H1 (cell line): ENCODE measurements around the gene NEDD9. TPM values are rescaled to one million over a fixed set of nuclear protein-coding genes. Genes with fewer than 3 reads are reported as not detected.

Source experiments
- CTCF ChIA-PET: fragments of 300-600 bp; sonication (Branson Sonifier 250); formaldehyde crosslinking; loops from one replicate; lab custom pipeline; 2021; ENCODE audit not compliant: partially characterized antibody; lab: Charles Lee
- POLR2A ChIA-PET: fragments of 300-600 bp; sonication (Branson Sonifier 250); formaldehyde crosslinking; loops from one replicate; lab custom pipeline; 2021; ENCODE audit warnings: inconsistent platforms; ENCODE audit not compliant: partially characterized antibody; lab: Charles Lee
- DNase-seq, 2 experiments: peaks; one replicate each; pipeline versions ENCODE4 v3.0.0 to v3.0.0-alpha.2; 2010 to 2022; ENCODE audit warnings: low spot score in 2 of 2, low read depth in 1 of 2, mixed read lengths in 1 of 2
- FAIRE-seq: peaks from 2 replicates; lab custom pipeline; 2011; peaks lifted over from hg19 to GRCh38; lab: Jason Lieb, UNC
- H2AFZ ChIP-seq: 2 replicates; pipeline ENCODE4 v1.8.1; 2012; ENCODE audit warnings: low read length, inconsistent platforms
- H2AK5ac ChIP-seq: 2 replicates; pipeline ENCODE4 v1.6.1; 2013; ENCODE audit warnings: low read depth, low read length
- H2BK120ac ChIP-seq: replicated peaks from 2 replicates; pipeline ENCODE3; 2013; ENCODE audit warnings: low read depth, low read length, inconsistent platforms
- H2BK12ac ChIP-seq: 2 replicates; pipeline ENCODE4 v1.6.1; 2013; ENCODE audit warnings: low read depth, low read length
- H2BK15ac ChIP-seq: 2 replicates; pipeline ENCODE4 v1.6.1; 2013; ENCODE audit warnings: low read length
- H2BK20ac ChIP-seq: 2 replicates; pipeline ENCODE4 v1.6.1; 2013; ENCODE audit warnings: low read length
- H2BK5ac ChIP-seq: 2 replicates; pipeline ENCODE4 v1.6.1; 2013; ENCODE audit warnings: low read depth, low read length
- H3K14ac ChIP-seq: 2 replicates; pipeline ENCODE4 v1.6.1; 2013; ENCODE audit warnings: inconsistent platforms; ENCODE audit not compliant: insufficient read length
- H3K18ac ChIP-seq: 2 replicates; pipeline ENCODE4 v1.6.1; 2013; ENCODE audit warnings: low read length; ENCODE audit errors: extremely low read depth
- H3K23ac ChIP-seq: 2 replicates; pipeline ENCODE4 v1.6.1; 2013; ENCODE audit warnings: inconsistent platforms; ENCODE audit not compliant: insufficient read length
- H3K23me2 ChIP-seq: 2 replicates; pipeline ENCODE4 v1.6.1; 2013; ENCODE audit warnings: low read depth, low read length
- H3K27ac ChIP-seq: 2 replicates; pipeline ENCODE4 v1.6.1; 2011; ENCODE audit warnings: low read depth, low read length, inconsistent platforms
- H3K27me3 ChIP-seq, 4 experiments: replicated peaks in 1 of 4; 1 replicate in 1 of 4; 2 replicates in 3 of 4; pipeline versions ENCODE4 v1.6.1 to v1.8.1; 2011 to 2013; ENCODE audit warnings: low read length in 3 of 4, mild to moderate bottlenecking in 3 of 4, inconsistent platforms in 2 of 4, mixed read lengths in 2 of 4, moderate library complexity in 1 of 4; ENCODE audit not compliant: control insufficient read depth in 3 of 4, insufficient read depth in 3 of 4; ENCODE audit errors: extremely low read depth in 1 of 4
- H3K36me3 ChIP-seq, 4 experiments: 2 replicates each; pipeline versions ENCODE4 v1.6.1 to v1.8.1; 2011 to 2013; ENCODE audit warnings: mild to moderate bottlenecking in 4 of 4, low read length in 3 of 4, moderate library complexity in 2 of 4, control low read depth in 1 of 4, inconsistent platforms in 1 of 4; ENCODE audit not compliant: insufficient read depth in 4 of 4, control insufficient read depth in 2 of 4
- H3K4ac ChIP-seq: replicated peaks from 2 replicates; pipeline ENCODE3; 2013; ENCODE audit warnings: low read length, low read depth, mixed read lengths, inconsistent platforms; ENCODE audit not compliant: insufficient read length
- H3K4me1 ChIP-seq, 4 experiments: replicated peaks in 1 of 4; 1 replicate in 1 of 4; 2 replicates in 3 of 4; pipeline versions ENCODE4 v1.6.1 to v1.8.1; 2011 to 2013; ENCODE audit warnings: low read length in 3 of 4, inconsistent platforms in 2 of 4, mixed read lengths in 1 of 4; ENCODE audit not compliant: insufficient read depth in 4 of 4, control insufficient read depth in 3 of 4
- H3K4me2 ChIP-seq, 2 experiments: 2 replicates each; pipeline versions ENCODE4 v1.6.1 to v1.8.1; 2011 to 2013; ENCODE audit warnings: low read depth in 2 of 2, low read length in 2 of 2, control low read depth in 1 of 2, inconsistent platforms in 1 of 2, mild to moderate bottlenecking in 1 of 2; ENCODE audit not compliant: insufficient read depth in 1 of 2
- H3K4me3 ChIP-seq, 4 experiments: fragments of 200-600, 300-600 bp in 1 of 4; sonication (generic), shearing (Covaris generic), sonication (Bioruptor Twin) in 1 of 4; 2 replicates each; pipeline versions ENCODE4 v1.5.1 to v1.8.1; 2011 to 2016; ENCODE audit warnings: low read length in 4 of 4, low read depth in 3 of 4, control low read depth in 2 of 4, inconsistent platforms in 2 of 4, mild to moderate bottlenecking in 2 of 4, mixed read lengths in 1 of 4, moderate library complexity in 1 of 4; ENCODE audit not compliant: insufficient read depth in 2 of 4; ENCODE audit errors: extremely low read depth in 1 of 4
- H3K56ac ChIP-seq: replicated peaks from 2 replicates; pipeline ENCODE3; 2013; ENCODE audit warnings: low read depth, mild to moderate bottlenecking, mixed read lengths, low read length, inconsistent platforms; ENCODE audit not compliant: insufficient read length
- H3K79me1 ChIP-seq: 2 replicates; pipeline ENCODE4 v1.6.1; 2013; ENCODE audit warnings: low read depth, low read length, control low read depth
- H3K79me2 ChIP-seq, 2 experiments: 2 replicates each; pipeline versions ENCODE4 v1.6.1 to v1.8.1; 2012 to 2013; ENCODE audit warnings: low read length in 2 of 2, mild to moderate bottlenecking in 2 of 2, inconsistent platforms in 1 of 2; ENCODE audit not compliant: insufficient read depth in 2 of 2, control insufficient read depth in 1 of 2
- H3K9ac ChIP-seq, 4 experiments: replicated peaks in 1 of 4; 1 replicate in 1 of 4; 2 replicates in 3 of 4; pipeline versions ENCODE4 v1.6.1 to v1.8.1; 2011 to 2013; ENCODE audit warnings: low read depth in 3 of 4, low read length in 3 of 4, control low read depth in 2 of 4, mild to moderate bottlenecking in 2 of 4, moderate library complexity in 2 of 4, inconsistent platforms in 1 of 4; ENCODE audit errors: extremely low read depth in 1 of 4
- H3K9me3 ChIP-seq, 2 experiments: 2 replicates each; pipeline versions ENCODE4 v1.6.1 to v1.8.1; 2012 to 2013; ENCODE audit warnings: mild to moderate bottlenecking in 2 of 2, moderate library complexity in 2 of 2, control low read depth in 1 of 2, inconsistent platforms in 1 of 2, low read depth in 1 of 2, low read length in 1 of 2, mixed read lengths in 1 of 2; ENCODE audit not compliant: insufficient read depth in 2 of 2
- H4K20me1 ChIP-seq, 2 experiments: replicated peaks in 1 of 2; 2 replicates each; pipeline versions ENCODE3 to v1.8.1; 2011 to 2013; ENCODE audit warnings: inconsistent platforms in 2 of 2, low read length in 2 of 2, mild to moderate bottlenecking in 1 of 2; ENCODE audit not compliant: insufficient read depth in 2 of 2, control insufficient read depth in 1 of 2
- H4K5ac ChIP-seq: 2 replicates; pipeline ENCODE4 v1.6.1; 2013; ENCODE audit warnings: low read length, low read depth, mixed read lengths, inconsistent platforms; ENCODE audit not compliant: insufficient read length
- H4K8ac ChIP-seq: 2 replicates; pipeline ENCODE4 v1.8.0; 2013; ENCODE audit warnings: mild to moderate bottlenecking, moderate library complexity, low read length, inconsistent platforms; ENCODE audit not compliant: insufficient read depth; ENCODE audit errors: extremely low read depth
- H4K91ac ChIP-seq: replicated peaks from 2 replicates; pipeline ENCODE3; 2013; ENCODE audit warnings: low read length, mixed read lengths, inconsistent platforms; ENCODE audit not compliant: insufficient read length
- BCL11A ChIP-seq, 2 experiments: IDR thresholded peaks; one replicate each; pipeline ENCODE4 v1.6.1; 2011; ENCODE audit warnings: low read depth in 2 of 2, low read length in 2 of 2, mild to moderate bottlenecking in 2 of 2
- CEBPB ChIP-seq: IDR thresholded peaks from 2 replicates; pipeline ENCODE4 v1.6.1; 2012; ENCODE audit warnings: low read depth, low read length
- CHD1 ChIP-seq: IDR thresholded peaks from 2 replicates; pipeline ENCODE4 v1.6.1; 2012; ENCODE audit warnings: low read depth, low read length, improper control_type of control experiment
- HDAC2 ChIP-seq, 2 experiments: fragments of 300-600 bp in 1 of 2; sonication (generic) in 1 of 2; IDR thresholded peaks; 2 replicates each; pipeline ENCODE4 v1.6.1; 2011 to 2012; ENCODE audit warnings: low read depth in 2 of 2, low read length in 2 of 2, mild to moderate bottlenecking in 2 of 2, moderate library complexity in 2 of 2, borderline replicate concordance in 1 of 2, inconsistent platforms in 1 of 2
- HDAC6 ChIP-seq: IDR thresholded peaks from one replicate; pipeline ENCODE4 v1.7.1; 2012; ENCODE audit warnings: low read depth, mild to moderate bottlenecking, inconsistent platforms, low read length, moderate library complexity
- POLR2AphosphoS5 ChIP-seq: IDR thresholded peaks from 2 replicates; pipeline ENCODE4 v1.6.1; 2011; ENCODE audit warnings: low read depth, low read length
- POU5F1 ChIP-seq: IDR thresholded peaks from 2 replicates; pipeline ENCODE4 v1.6.1; 2011; ENCODE audit warnings: low read depth, mild to moderate bottlenecking, low read length, moderate library complexity
- RAD21 ChIP-seq, 2 experiments: IDR thresholded peaks in 1 of 2; conservative IDR thresholded peaks in 1 of 2; 2 replicates each; pipeline ENCODE4 v1.6.1; 2011; ENCODE audit warnings: low read depth in 2 of 2, low read length in 2 of 2, improper control_type of control experiment in 1 of 2, inconsistent platforms in 1 of 2, mild to moderate bottlenecking in 1 of 2, moderate library complexity in 1 of 2
- SP1 ChIP-seq: IDR thresholded peaks from 2 replicates; pipeline ENCODE4 v1.6.1; 2011; ENCODE audit warnings: low read depth, low read length
- SP2 ChIP-seq: IDR thresholded peaks from 2 replicates; pipeline ENCODE4 v1.6.1; 2012; ENCODE audit warnings: mild to moderate bottlenecking, low read length, inconsistent platforms
- TBP ChIP-seq: IDR thresholded peaks from 2 replicates; pipeline ENCODE4 v1.6.1; 2011; ENCODE audit warnings: low read depth, low read length, improper control_type of control experiment
- USF2 ChIP-seq: IDR thresholded peaks from 2 replicates; pipeline ENCODE4 v1.6.1; 2011; ENCODE audit warnings: low read length, improper control_type of control experiment
- YY1 ChIP-seq: IDR thresholded peaks from 2 replicates; pipeline ENCODE4 v1.6.1; 2011; ENCODE audit warnings: low read depth, mild to moderate bottlenecking, low read length
- WGBS, 2 experiments: shearing (Covaris generic) in 1 of 2; methylation state at CpG; one replicate each; pipeline versions ENCODE4 v1.1.6 to v1.1.7; 2013 to 2015; ENCODE audit warnings: low lambda C conversion rate in 2 of 2, mixed read lengths in 2 of 2, inconsistent platforms in 1 of 2, low coverage in 1 of 2, missing lambda C conversion rate in 1 of 2; ENCODE audit not compliant: insufficient replicate concordance in 2 of 2, insufficient coverage in 1 of 2, insufficient read length in 1 of 2; ENCODE audit errors: extremely low coverage in 1 of 2, missing lambda C conversion rate in 1 of 2; 5-methylcytosine and 5-hydroxymethylcytosine counted together
- polyA plus RNA-seq, 7 experiments: library from polyadenylated mRNA; depleted of rRNA in 3 of 7; stranded (reverse) in 5 of 7; unstranded in 2 of 7; fragments of >200 nt in 5 of 7; fragments of 200-250 nt in 2 of 7; gene quantifications; 1 replicate in 5 of 7; 2 replicates in 1 of 7; 4 replicates in 1 of 7; pipeline versions ENCODE4 v1.2.1 to v1.2.3, GENCODE V29; 2011 to 2013; ENCODE audit warnings: missing spikeins in 2 of 7, mixed read lengths in 2 of 7
- total RNA-seq: library from RNA; stranded (reverse); fragmentation: NEBNext Ultra II Directional; extraction: Animal tissue kit (Norgen Biotek cat#: 25700); gene quantifications from 2 replicates; pipeline ENCODE4 v1.2.1, GENCODE V29; 2021

NEDD9 gene
- total and polyA plus RNA-seq, 2 of the 8 experiments (the other 6 are each of a cell fraction or from before 2014, with no cell fraction given): 3.6 to 12.0 TPM

GRCh38 chr6:11219400-11219834 lies 13.1 kb downstream of the NEDD9 start:
- no peak overlapping the region for H2BK12ac ChIP-seq
- H2AK5ac ChIP-seq: no peak overlapping the region
- peaks cover 3% of the 10 kb centered on the region; the same call in 1 of the 2 replicates for H3K79me1 ChIP-seq
- CTCF ChIA-PET: interaction anchor here (1.5 kb wide), 1 partner anchor 22 kb away, joined by 7 read pairs; no protein-coding TSS in a partner anchor
- H3K36me3 ChIP-seq: no peaks in the 10 kb centered on the region
- FAIRE-seq (no peak), DNase-seq (no peak)
- H2BK20ac ChIP-seq: no peak overlapping the region
- no peak overlapping the region for H3K9ac ChIP-seq
- no peaks in the 10 kb centered on the region for H3K23me2 ChIP-seq
- no peaks in the 10 kb centered on the region for H3K9me3 ChIP-seq
- H4K5ac ChIP-seq: no peak overlapping the region
- no peaks in the 10 kb centered on the region for H4K20me1 ChIP-seq
- TF ChIP-seq SP1: no peak
- TF ChIP-seq HDAC2 (IDR thresholded peaks at IDR 0.05; ENCODE audit: borderline replicate concordance in 1 of 2, low read depth in 2 of 2, low read length in 2 of 2): no peak
- no peak for TF ChIP-seq CHD1
- no peak for TF ChIP-seq TBP
- no peak for TF ChIP-seq CEBPB
- TF ChIP-seq BCL11A (IDR thresholded peaks at IDR 0.05; ENCODE audit: low read depth in 2 of 2, low read length in 2 of 2): no peak
- no peak for TF ChIP-seq POLR2AphosphoS5
- no peak for TF ChIP-seq HDAC6
- TF ChIP-seq SP2: no peak
- no peak for TF ChIP-seq POU5F1
- TF ChIP-seq YY1: no peak
- no peak for TF ChIP-seq USF2
- TF ChIP-seq RAD21 (IDR thresholded peaks at IDR 0.05 in 1 of 2, conservative IDR thresholded peaks at IDR 0.05 in 1 of 2; ENCODE audit: low read depth in 2 of 2, low read length in 2 of 2): no peak
- H2AFZ ChIP-seq: no peak overlapping the region
- H3K56ac ChIP-seq: no peak overlapping the region
- no peaks in the 10 kb centered on the region for H3K79me2 ChIP-seq
- no peak overlapping the region for H3K4ac ChIP-seq
- H2BK120ac ChIP-seq: no peak overlapping the region
- no peak overlapping the region for H3K4me3 ChIP-seq
- no peak overlapping the region for H3K14ac ChIP-seq
- no peak overlapping the region for H2BK15ac ChIP-seq
- POLR2A ChIA-PET: interaction anchor here (1.5 kb wide), 1 partner anchor 9 kb away, joined by 3 read pairs; no protein-coding TSS in a partner anchor
- H3K23ac ChIP-seq: no peak overlapping the region
- 91% methylated on average over 4 of the region's 4 CpGs; no CpG with 5 or more reads in 1 of the 2 experiments for WGBS, 2 experiments
- H2BK5ac ChIP-seq: no peak overlapping the region
- H3K4me2 ChIP-seq: no peak overlapping the region
- peaks cover 0 to 6% (median 3%) of the 10 kb centered on the region in 4 experiments; a peak in 5 of 7 replicates for H3K4me1 ChIP-seq
- no peak overlapping the region for H3K27ac ChIP-seq
- no peaks in the 10 kb centered on the region for H3K27me3 ChIP-seq
- no peak overlapping the region for H4K8ac ChIP-seq
- no peak overlapping the region for H3K18ac ChIP-seq
- H4K91ac ChIP-seq: no peak overlapping the region
